GM19463 (cell line): Measurements from ENCODE around the gene ACAD10.

Experiments used
- ATAC-seq: cut with Tn5 transposase; IDR thresholded peaks from one replicate; pipeline ENCODE4 v1.9.1; 2021; ENCODE audit warnings: mild to moderate bottlenecking, moderate library complexity; ENCODE audit not compliant: unreplicated experiment

Gene ACAD10

GRCh38 chr12:111773801-111774551 lies 88.1 kb downstream of the ACAD10 start:
- peak; percentile 62 for ATAC-seq

- ATAC-seq: peak; percentile 55
Measured at GRCh38 chr12:111775205-111776193, 89.6 kb downstream of the ACAD10 start.

GRCh38 chr12:111776836-111777344 lies 91.0 kb downstream of the ACAD10 start:
- no peak for ATAC-seq

GRCh38 chr12:111777345-111778045 lies 91.6 kb downstream of the ACAD10 start:
- no peak for ATAC-seq

GRCh38 chr12:111780166-111780565 lies 94.3 kb downstream of the ACAD10 start:
- ATAC-seq: no peak

- no peak for ATAC-seq
Measured at GRCh38 chr12:111780615-111781014, 94.8 kb downstream of the ACAD10 start.

- ATAC-seq: no peak
Measured at GRCh38 chr12:111781085-111781658, 95.3 kb downstream of the ACAD10 start.

- ATAC-seq: no peak
Measured at GRCh38 chr12:111783046-111783445, 97.2 kb downstream of the ACAD10 start.

GRCh38 chr12:111784953-111785352 lies 99.1 kb downstream of the ACAD10 start:
- no peak for ATAC-seq

- no peak for ATAC-seq
Measured at GRCh38 chr12:111785651-111786050, 99.8 kb downstream of the ACAD10 start.

GRCh38 chr12:111788178-111788654 lies 102.4 kb downstream of the ACAD10 start:
- no peak for ATAC-seq

GRCh38 chr12:111789779-111790178 lies 103.9 kb downstream of the ACAD10 start:
- no peak for ATAC-seq

- no peak for ATAC-seq
Measured at GRCh38 chr12:111791507-111791906, 105.7 kb downstream of the ACAD10 start.

GRCh38 chr12:111792155-111792855 lies 106.5 kb downstream of the ACAD10 start:
- ATAC-seq: no peak

GRCh38 chr12:111792856-111793235 lies 107.0 kb downstream of the ACAD10 start:
- no peak for ATAC-seq

GRCh38 chr12:111798182-111798581 lies 112.3 kb downstream of the ACAD10 start:
- ATAC-seq: no peak

GRCh38 chr12:111799758-111800157 lies 113.9 kb downstream of the ACAD10 start:
- no peak for ATAC-seq

- ATAC-seq: no peak
Measured at GRCh38 chr12:111803038-111803626, 117.3 kb downstream of the ACAD10 start.

GRCh38 chr12:111803851-111804250 lies 118.0 kb downstream of the ACAD10 start:
- ATAC-seq: no peak
